H1 (cell line): ENCODE measurements around the gene HSPA12A. TPM values are rescaled to one million over a fixed set of nuclear protein-coding genes. Genes with fewer than 3 reads are reported as not detected.
"Not testable (repeated sequence)": the region's sequence is repeated elsewhere in the genome, so short reads cannot be mapped to it uniquely, and the experiment has no call there.

Experiments
- CTCF ChIA-PET: fragments of 300-600 bp; sonication (Branson Sonifier 250); formaldehyde crosslinking; loops from one replicate; lab custom pipeline; 2021; ENCODE audit not compliant: partially characterized antibody; lab: Charles Lee
- POLR2A ChIA-PET: fragments of 300-600 bp; sonication (Branson Sonifier 250); formaldehyde crosslinking; loops from one replicate; lab custom pipeline; 2021; ENCODE audit warnings: inconsistent platforms; ENCODE audit not compliant: partially characterized antibody; lab: Charles Lee
- DNase-seq, 2 experiments: peaks; one replicate each; pipeline versions ENCODE4 v3.0.0 to v3.0.0-alpha.2; 2010 to 2022; ENCODE audit warnings: low spot score in 2 of 2, low read depth in 1 of 2, mixed read lengths in 1 of 2
- FAIRE-seq: peaks from 2 replicates; lab custom pipeline; 2011; peaks lifted over from hg19 to GRCh38; lab: Jason Lieb, UNC
- H2AFZ ChIP-seq: 2 replicates; pipeline ENCODE4 v1.8.1; 2012; ENCODE audit warnings: low read length, inconsistent platforms
- H2AK5ac ChIP-seq: 2 replicates; pipeline ENCODE4 v1.6.1; 2013; ENCODE audit warnings: low read depth, low read length
- H2BK120ac ChIP-seq: replicated peaks from 2 replicates; pipeline ENCODE3; 2013; ENCODE audit warnings: low read depth, low read length, inconsistent platforms
- H2BK12ac ChIP-seq: 2 replicates; pipeline ENCODE4 v1.6.1; 2013; ENCODE audit warnings: low read depth, low read length
- H2BK15ac ChIP-seq: 2 replicates; pipeline ENCODE4 v1.6.1; 2013; ENCODE audit warnings: low read length
- H2BK20ac ChIP-seq: 2 replicates; pipeline ENCODE4 v1.6.1; 2013; ENCODE audit warnings: low read length
- H2BK5ac ChIP-seq: 2 replicates; pipeline ENCODE4 v1.6.1; 2013; ENCODE audit warnings: low read depth, low read length
- H3K14ac ChIP-seq: 2 replicates; pipeline ENCODE4 v1.6.1; 2013; ENCODE audit warnings: inconsistent platforms; ENCODE audit not compliant: insufficient read length
- H3K18ac ChIP-seq: 2 replicates; pipeline ENCODE4 v1.6.1; 2013; ENCODE audit warnings: low read length; ENCODE audit errors: extremely low read depth
- H3K23ac ChIP-seq: 2 replicates; pipeline ENCODE4 v1.6.1; 2013; ENCODE audit warnings: inconsistent platforms; ENCODE audit not compliant: insufficient read length
- H3K23me2 ChIP-seq: 2 replicates; pipeline ENCODE4 v1.6.1; 2013; ENCODE audit warnings: low read depth, low read length
- H3K27ac ChIP-seq: 2 replicates; pipeline ENCODE4 v1.6.1; 2011; ENCODE audit warnings: low read depth, low read length, inconsistent platforms
- H3K27me3 ChIP-seq, 4 experiments: replicated peaks in 1 of 4; 1 replicate in 1 of 4; 2 replicates in 3 of 4; pipeline versions ENCODE4 v1.6.1 to v1.8.1; 2011 to 2013; ENCODE audit warnings: low read length in 3 of 4, mild to moderate bottlenecking in 3 of 4, inconsistent platforms in 2 of 4, mixed read lengths in 2 of 4, moderate library complexity in 1 of 4; ENCODE audit not compliant: control insufficient read depth in 3 of 4, insufficient read depth in 3 of 4; ENCODE audit errors: extremely low read depth in 1 of 4
- H3K36me3 ChIP-seq, 4 experiments: 2 replicates each; pipeline versions ENCODE4 v1.6.1 to v1.8.1; 2011 to 2013; ENCODE audit warnings: mild to moderate bottlenecking in 4 of 4, low read length in 3 of 4, moderate library complexity in 2 of 4, control low read depth in 1 of 4, inconsistent platforms in 1 of 4; ENCODE audit not compliant: insufficient read depth in 4 of 4, control insufficient read depth in 2 of 4
- H3K4ac ChIP-seq: replicated peaks from 2 replicates; pipeline ENCODE3; 2013; ENCODE audit warnings: low read length, low read depth, mixed read lengths, inconsistent platforms; ENCODE audit not compliant: insufficient read length
- H3K4me1 ChIP-seq, 4 experiments: replicated peaks in 1 of 4; 1 replicate in 1 of 4; 2 replicates in 3 of 4; pipeline versions ENCODE4 v1.6.1 to v1.8.1; 2011 to 2013; ENCODE audit warnings: low read length in 3 of 4, inconsistent platforms in 2 of 4, mixed read lengths in 1 of 4; ENCODE audit not compliant: insufficient read depth in 4 of 4, control insufficient read depth in 3 of 4
- H3K4me2 ChIP-seq, 2 experiments: 2 replicates each; pipeline versions ENCODE4 v1.6.1 to v1.8.1; 2011 to 2013; ENCODE audit warnings: low read depth in 2 of 2, low read length in 2 of 2, control low read depth in 1 of 2, inconsistent platforms in 1 of 2, mild to moderate bottlenecking in 1 of 2; ENCODE audit not compliant: insufficient read depth in 1 of 2
- H3K4me3 ChIP-seq, 4 experiments: fragments of 200-600, 300-600 bp in 1 of 4; sonication (generic), shearing (Covaris generic), sonication (Bioruptor Twin) in 1 of 4; 2 replicates each; pipeline versions ENCODE4 v1.5.1 to v1.8.1; 2011 to 2016; ENCODE audit warnings: low read length in 4 of 4, low read depth in 3 of 4, control low read depth in 2 of 4, inconsistent platforms in 2 of 4, mild to moderate bottlenecking in 2 of 4, mixed read lengths in 1 of 4, moderate library complexity in 1 of 4; ENCODE audit not compliant: insufficient read depth in 2 of 4; ENCODE audit errors: extremely low read depth in 1 of 4
- H3K56ac ChIP-seq: replicated peaks from 2 replicates; pipeline ENCODE3; 2013; ENCODE audit warnings: low read depth, mild to moderate bottlenecking, mixed read lengths, low read length, inconsistent platforms; ENCODE audit not compliant: insufficient read length
- H3K79me1 ChIP-seq: 2 replicates; pipeline ENCODE4 v1.6.1; 2013; ENCODE audit warnings: low read depth, low read length, control low read depth
- H3K79me2 ChIP-seq, 2 experiments: 2 replicates each; pipeline versions ENCODE4 v1.6.1 to v1.8.1; 2012 to 2013; ENCODE audit warnings: low read length in 2 of 2, mild to moderate bottlenecking in 2 of 2, inconsistent platforms in 1 of 2; ENCODE audit not compliant: insufficient read depth in 2 of 2, control insufficient read depth in 1 of 2
- H3K9ac ChIP-seq, 4 experiments: replicated peaks in 1 of 4; 1 replicate in 1 of 4; 2 replicates in 3 of 4; pipeline versions ENCODE4 v1.6.1 to v1.8.1; 2011 to 2013; ENCODE audit warnings: low read depth in 3 of 4, low read length in 3 of 4, control low read depth in 2 of 4, mild to moderate bottlenecking in 2 of 4, moderate library complexity in 2 of 4, inconsistent platforms in 1 of 4; ENCODE audit errors: extremely low read depth in 1 of 4
- H3K9me3 ChIP-seq, 2 experiments: 2 replicates each; pipeline versions ENCODE4 v1.6.1 to v1.8.1; 2012 to 2013; ENCODE audit warnings: mild to moderate bottlenecking in 2 of 2, moderate library complexity in 2 of 2, control low read depth in 1 of 2, inconsistent platforms in 1 of 2, low read depth in 1 of 2, low read length in 1 of 2, mixed read lengths in 1 of 2; ENCODE audit not compliant: insufficient read depth in 2 of 2
- H4K20me1 ChIP-seq, 2 experiments: replicated peaks in 1 of 2; 2 replicates each; pipeline versions ENCODE3 to v1.8.1; 2011 to 2013; ENCODE audit warnings: inconsistent platforms in 2 of 2, low read length in 2 of 2, mild to moderate bottlenecking in 1 of 2; ENCODE audit not compliant: insufficient read depth in 2 of 2, control insufficient read depth in 1 of 2
- H4K5ac ChIP-seq: 2 replicates; pipeline ENCODE4 v1.6.1; 2013; ENCODE audit warnings: low read length, low read depth, mixed read lengths, inconsistent platforms; ENCODE audit not compliant: insufficient read length
- H4K8ac ChIP-seq: 2 replicates; pipeline ENCODE4 v1.8.0; 2013; ENCODE audit warnings: mild to moderate bottlenecking, moderate library complexity, low read length, inconsistent platforms; ENCODE audit not compliant: insufficient read depth; ENCODE audit errors: extremely low read depth
- H4K91ac ChIP-seq: replicated peaks from 2 replicates; pipeline ENCODE3; 2013; ENCODE audit warnings: low read length, mixed read lengths, inconsistent platforms; ENCODE audit not compliant: insufficient read length
- WGBS, 2 experiments: shearing (Covaris generic) in 1 of 2; methylation state at CpG; one replicate each; pipeline versions ENCODE4 v1.1.6 to v1.1.7; 2013 to 2015; ENCODE audit warnings: low lambda C conversion rate in 2 of 2, mixed read lengths in 2 of 2, inconsistent platforms in 1 of 2, low coverage in 1 of 2, missing lambda C conversion rate in 1 of 2; ENCODE audit not compliant: insufficient replicate concordance in 2 of 2, insufficient coverage in 1 of 2, insufficient read length in 1 of 2; ENCODE audit errors: extremely low coverage in 1 of 2, missing lambda C conversion rate in 1 of 2; 5-methylcytosine and 5-hydroxymethylcytosine counted together
- polyA plus RNA-seq, 7 experiments: library from polyadenylated mRNA; depleted of rRNA in 3 of 7; stranded (reverse) in 5 of 7; unstranded in 2 of 7; fragments of >200 nt in 5 of 7; fragments of 200-250 nt in 2 of 7; gene quantifications; 1 replicate in 5 of 7; 2 replicates in 1 of 7; 4 replicates in 1 of 7; pipeline versions ENCODE4 v1.2.1 to v1.2.3, GENCODE V29; 2011 to 2013; ENCODE audit warnings: missing spikeins in 2 of 7, mixed read lengths in 2 of 7
- total RNA-seq: library from RNA; stranded (reverse); fragmentation: NEBNext Ultra II Directional; extraction: Animal tissue kit (Norgen Biotek cat#: 25700); gene quantifications from 2 replicates; pipeline ENCODE4 v1.2.1, GENCODE V29; 2021

The HSPA12A gene
- total and polyA plus RNA-seq, 2 of the 8 experiments (the other 6 are each of a cell fraction or from before 2014, with no cell fraction given), result 3.1 to 6.9 TPM

GRCh38 chr10:116711803-116712202 lies 30.6 kb downstream of the HSPA12A start:
- CTCF ChIA-PET, result interaction anchor here (0.5 to 1.7 kb wide), 6 partner anchors 12 to 75 kb away, joined by 3 to 6 read pairs (median 3); no protein-coding TSS in a partner anchor
- POLR2A ChIA-PET, result not testable (repeated sequence)

More at GRCh38 chr10:116711803-116712202, 30.6 kb downstream of the HSPA12A start:
- not testable (repeated sequence) for H3K27me3 ChIP-seq, H3K36me3 ChIP-seq, H3K14ac ChIP-seq, H2BK20ac ChIP-seq, FAIRE-seq, H3K4me3 ChIP-seq, H4K91ac ChIP-seq, H3K79me1 ChIP-seq, H3K56ac ChIP-seq, H2BK120ac ChIP-seq, H4K20me1 ChIP-seq, H3K9ac ChIP-seq, H3K4ac ChIP-seq, H3K79me2 ChIP-seq, H3K27ac ChIP-seq, H3K18ac ChIP-seq, H2AFZ ChIP-seq, H2BK5ac ChIP-seq, H3K4me2 ChIP-seq, H2BK15ac ChIP-seq, H4K5ac ChIP-seq, H4K8ac ChIP-seq, DNase-seq, H3K9me3 ChIP-seq, H3K23ac ChIP-seq, H2AK5ac ChIP-seq, H2BK12ac ChIP-seq, H3K4me1 ChIP-seq, H3K23me2 ChIP-seq
- WGBS, 2 experiments, result 81% methylated on average over 6 of the region's 10 CpGs; no CpG with 5 or more reads in 1 of the 2 experiments
